ENCODE measurements around the gene PHC2. TPM values are rescaled to one million over a fixed set of nuclear protein-coding genes. Genes with fewer than 3 reads are reported as not detected.

PHC2 gene
- total and polyA plus RNA-seq, 2 experiments from 2014 or later = 77.5 to 121 TPM

DNA sequence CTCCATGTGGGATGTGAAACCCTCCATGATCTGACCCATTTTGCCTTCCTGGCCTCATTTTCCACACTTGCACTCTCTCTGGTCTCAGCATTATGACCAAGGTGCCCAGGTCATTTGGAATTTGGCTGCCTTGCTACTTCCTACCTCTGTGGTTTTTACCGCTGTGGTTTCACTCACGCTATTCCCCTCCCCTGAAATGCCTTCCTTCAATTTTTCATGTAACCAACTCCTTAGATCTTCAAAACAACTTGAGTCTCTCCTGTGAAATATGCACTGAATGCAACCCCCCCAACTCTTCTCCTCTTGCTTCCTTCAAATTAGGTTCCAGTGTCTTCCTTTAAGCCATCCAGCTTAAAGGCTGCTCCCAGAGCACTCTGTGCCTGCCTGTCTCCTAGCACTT is 50.1 kb downstream of the PHC2 start:
- 91% methylated on average over 2 of the region's 2 CpGs for WGBS (ENCODE audit: low lambda C conversion rate, missing lambda C conversion rate)
- Histone ChIP-seq H4K20me1 (ENCODE audit: insufficient read depth, poor library complexity, severe bottlenecking) (no peaks in the 10 kb centered on the region), H3K9me2 (replicated peaks; ENCODE audit: insufficient read depth) (no peaks in the 10 kb centered on the region)

GRCh38 chr1:33379631-33380354 is 51.1 kb downstream of the PHC2 start:
- no peak overlapping the region for H2AFZ ChIP-seq
- no peak overlapping the region for H3K27ac ChIP-seq
- no peaks in the 10 kb centered on the region for H3K9me3 ChIP-seq (ENCODE audit: low read depth)
- no peak overlapping the region for H3K4me2 ChIP-seq
- no peaks in the 10 kb centered on the region for H3K9me2 ChIP-seq (replicated peaks; ENCODE audit: insufficient read depth)
- H3K79me2 ChIP-seq = no peaks in the 10 kb centered on the region
- TF ChIP-seq EZH2phosphoT487 (IDR thresholded peaks at IDR 0.05; ENCODE audit: low read depth, severe bottlenecking, unreplicated experiment) = no peak
- TF ChIP-seq CTCF (IDR thresholded peaks at IDR 0.05; ENCODE audit: poor library complexity) = no peak
- no peak for TF ChIP-seq EZH2 (IDR thresholded peaks at IDR 0.05; ENCODE audit: borderline replicate concordance)
- DNase-seq (ENCODE audit: low spot score) = no peak
- WGBS (ENCODE audit: low lambda C conversion rate, missing lambda C conversion rate) = 50% methylated on average over 10 of the region's 10 CpGs
- no peak overlapping the region for H3K4me3 ChIP-seq
- no peaks in the 10 kb centered on the region for H4K20me1 ChIP-seq (ENCODE audit: insufficient read depth, poor library complexity, severe bottlenecking)
- H3K36me3 ChIP-seq (replicated peaks; ENCODE audit: insufficient read depth, low read depth) = no peaks in the 10 kb centered on the region
- H3K4me1 ChIP-seq (ENCODE audit: insufficient read depth) = peaks cover 6% of the 10 kb centered on the region
- H3K27me3 ChIP-seq = no peaks in the 10 kb centered on the region

More for the DNA sequence above, 50.1 kb downstream of the PHC2 start:
- Histone ChIP-seq H3K4me1 (ENCODE audit: insufficient read depth) (peaks cover 12% of the 10 kb centered on the region), H3K79me2 (no peaks in the 10 kb centered on the region), H3K4me3 (no peak overlapping the region), H3K9me3 (ENCODE audit: low read depth) (no peaks in the 10 kb centered on the region), H3K4me2 (no peak overlapping the region), H2AFZ (no peak overlapping the region), H3K27ac (no peak overlapping the region), H3K27me3 (no peaks in the 10 kb centered on the region), H3K36me3 (replicated peaks; ENCODE audit: insufficient read depth, low read depth) (no peaks in the 10 kb centered on the region)
- TF ChIP-seq EZH2phosphoT487 (IDR thresholded peaks at IDR 0.05; ENCODE audit: low read depth, severe bottlenecking, unreplicated experiment) (no peak), EZH2 (IDR thresholded peaks at IDR 0.05; ENCODE audit: borderline replicate concordance) (no peak), CTCF (IDR thresholded peaks at IDR 0.05; ENCODE audit: poor library complexity) (no peak)
- no peak for DNase-seq (ENCODE audit: low spot score)

GRCh38 chr1:33378976-33379375 is 51.9 kb downstream of the PHC2 start:
- H3K27me3 ChIP-seq = no peaks in the 10 kb centered on the region
- H4K20me1 ChIP-seq (ENCODE audit: insufficient read depth, poor library complexity, severe bottlenecking) = no peaks in the 10 kb centered on the region
- no peak overlapping the region for H2AFZ ChIP-seq
- H3K27ac ChIP-seq = no peak overlapping the region
- TF ChIP-seq CTCF (IDR thresholded peaks at IDR 0.05; ENCODE audit: poor library complexity) = no peak
- no peak for TF ChIP-seq EZH2 (IDR thresholded peaks at IDR 0.05; ENCODE audit: borderline replicate concordance)
- TF ChIP-seq EZH2phosphoT487 (IDR thresholded peaks at IDR 0.05; ENCODE audit: low read depth, severe bottlenecking, unreplicated experiment) = no peak
- H3K4me3 ChIP-seq = no peak overlapping the region
- H3K36me3 ChIP-seq (replicated peaks; ENCODE audit: insufficient read depth, low read depth) = no peaks in the 10 kb centered on the region
- no peaks in the 10 kb centered on the region for H3K79me2 ChIP-seq
- DNase-seq (ENCODE audit: low spot score) = no peak
- H3K9me3 ChIP-seq (ENCODE audit: low read depth) = no peaks in the 10 kb centered on the region
- peaks cover 6% of the 10 kb centered on the region for H3K4me1 ChIP-seq (ENCODE audit: insufficient read depth)
- 50% methylated on average over 2 of the region's 5 CpGs for WGBS (ENCODE audit: low lambda C conversion rate, missing lambda C conversion rate)
- H3K4me2 ChIP-seq = no peak overlapping the region
- no peaks in the 10 kb centered on the region for H3K9me2 ChIP-seq (replicated peaks; ENCODE audit: insufficient read depth)
